ENCODE measurements around the gene TPSD1.
"Not testable (repeated sequence)": the region's sequence is repeated elsewhere in the genome, so short reads cannot be mapped to it uniquely, and the experiment has no call there.

TPSD1 gene

DNA sequence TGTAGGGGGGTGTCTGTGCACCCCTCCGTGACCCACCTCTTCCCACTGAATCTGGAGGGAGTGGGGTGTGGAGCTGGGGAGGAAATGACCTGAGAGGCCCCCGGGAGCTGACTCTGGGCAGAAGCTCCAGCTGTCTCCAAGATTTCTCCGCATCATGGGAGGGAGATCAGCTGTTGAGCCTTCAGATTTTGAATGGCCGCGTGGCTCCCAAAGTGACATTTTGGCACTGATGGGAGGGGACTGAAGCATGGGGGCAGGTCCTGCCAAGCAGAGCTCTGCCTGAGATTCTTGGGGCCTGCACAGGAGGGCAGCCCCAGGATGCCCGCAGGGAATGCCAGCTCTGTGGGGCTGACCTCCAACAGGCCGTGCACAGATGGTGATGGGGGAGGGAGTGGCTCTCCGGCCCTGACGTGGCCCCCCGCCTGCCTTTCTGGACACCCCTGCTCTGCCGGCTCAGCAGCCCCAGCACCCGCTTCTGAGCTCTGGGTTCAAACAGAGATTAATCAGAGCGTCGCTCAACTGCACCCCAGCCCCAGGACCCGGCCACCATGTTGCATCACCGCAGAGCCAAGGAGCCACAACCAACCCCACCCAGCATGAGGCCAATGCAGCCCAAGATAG lies 28.2 kb downstream of the TPSD1 start:
- DNase-seq: no peak

GRCh38 chr16:1285669-1286512 lies 30.0 kb downstream of the TPSD1 start:
- DNase-seq: no peak

DNA sequence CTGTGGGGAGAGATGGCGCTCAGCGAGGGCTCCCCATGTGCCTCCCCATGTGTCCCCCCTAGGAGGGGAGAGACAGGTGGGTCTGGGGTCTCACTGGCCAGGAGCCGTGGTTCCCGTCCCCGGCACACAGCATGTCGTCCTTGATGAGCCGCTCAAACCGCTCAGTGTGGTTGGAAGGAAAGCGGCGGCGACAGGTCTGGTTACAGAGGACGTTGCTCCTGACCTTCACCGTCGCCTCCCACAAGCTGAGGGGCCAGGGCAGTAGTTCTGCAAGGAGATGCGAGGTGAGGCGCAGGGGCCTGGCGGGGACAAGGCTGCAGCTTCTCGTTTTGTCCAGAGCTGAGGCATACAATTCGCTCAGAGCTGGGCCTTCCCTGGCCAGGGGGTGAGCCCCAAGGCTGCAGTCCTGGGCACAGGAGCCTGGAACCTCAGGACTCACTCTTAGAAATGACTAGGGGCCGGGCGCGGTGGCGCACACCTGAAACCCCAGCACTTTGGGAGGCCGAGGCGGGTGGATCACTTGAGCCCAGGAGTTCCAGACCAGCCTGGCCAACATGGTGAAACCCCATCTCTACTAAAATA lies 30.7 kb downstream of the TPSD1 start:
- no peak for DNase-seq

- no peak for DNase-seq
Measured at GRCh38 chr16:1287982-1288670, 32.3 kb downstream of the TPSD1 start.

DNA sequence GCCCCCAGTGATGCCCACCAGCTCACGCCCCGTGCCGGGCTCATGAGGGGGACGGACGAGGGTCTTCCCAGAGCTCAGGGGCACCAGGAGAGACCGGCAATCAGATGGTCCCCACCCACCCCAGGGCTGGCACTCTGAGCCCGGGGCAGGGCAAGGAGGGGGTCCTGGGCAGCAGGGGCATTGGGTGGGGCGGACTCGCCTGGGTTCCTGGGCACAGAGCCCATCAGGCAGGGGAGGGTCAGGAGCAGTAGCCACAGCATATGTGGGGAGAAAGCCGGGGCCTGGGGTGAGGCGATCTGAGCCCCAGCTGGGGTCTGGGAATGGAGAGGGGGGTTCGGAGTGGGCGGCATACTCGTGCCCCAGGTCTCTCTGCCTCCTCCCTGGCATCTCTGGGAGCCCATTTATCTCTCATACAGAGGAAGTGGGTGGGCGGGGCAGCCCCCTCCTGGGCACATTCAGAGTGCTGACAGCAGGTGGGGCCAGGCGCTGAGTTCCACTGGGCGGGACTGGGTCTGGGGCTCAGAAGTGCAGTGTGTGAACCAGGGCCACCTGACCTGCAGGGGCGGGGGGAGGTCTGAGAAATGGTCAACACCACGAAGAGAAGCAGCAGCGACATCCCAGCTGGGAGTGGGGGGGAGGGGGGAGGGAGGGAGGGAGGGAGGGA lies 33.1 kb downstream of the TPSD1 start:
- peak; percentile 68 for DNase-seq

DNA sequence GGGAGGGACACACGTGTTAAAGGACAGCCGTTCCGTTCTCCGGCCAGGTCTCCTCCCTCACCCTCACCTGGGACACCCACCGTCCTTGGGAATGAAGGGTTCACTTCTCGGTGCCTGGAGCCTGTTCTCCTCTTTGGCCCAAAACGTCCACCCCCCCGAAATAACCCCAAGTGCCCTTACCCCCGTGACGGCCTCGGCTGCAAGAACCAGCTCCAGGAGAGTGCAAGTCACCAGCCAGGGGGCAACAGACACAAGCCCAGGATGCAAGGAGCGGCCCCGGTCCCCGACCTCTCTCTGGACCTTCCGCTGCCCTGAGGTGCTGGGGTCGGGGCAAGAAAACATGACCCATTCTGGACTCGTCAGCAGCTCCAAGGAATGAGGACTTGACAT lies 33.6 kb downstream of the TPSD1 start:
- DNase-seq: no peak

- no peak for DNase-seq
Measured at GRCh38 chr16:1290063-1290501, 34.2 kb downstream of the TPSD1 start.

- no peak for DNase-seq
Measured at GRCh38 chr16:1290860-1291575, 35.1 kb downstream of the TPSD1 start.

DNA sequence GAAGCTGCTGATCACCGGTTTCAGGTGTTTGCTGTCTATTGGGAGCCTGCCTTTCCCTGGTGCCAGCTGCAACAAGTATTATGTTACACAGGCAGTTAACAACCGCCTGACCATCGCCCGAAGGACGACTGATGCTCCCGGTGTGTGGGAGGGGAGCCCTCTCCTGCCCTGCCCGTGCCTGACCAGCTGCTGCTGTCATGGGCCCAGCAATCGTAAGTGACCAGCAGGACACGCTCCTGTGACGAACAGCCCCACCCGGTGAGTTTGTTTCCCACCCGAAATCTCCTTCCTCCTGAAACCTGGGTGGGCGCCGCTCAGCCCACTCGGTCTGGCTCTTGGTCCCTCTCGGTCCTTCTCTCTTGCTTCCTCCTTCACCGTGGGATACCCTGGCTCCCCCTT lies 35.7 kb downstream of the TPSD1 start:
- DNase-seq: peak; percentile 69

- DNase-seq: not testable (repeated sequence)
Measured at GRCh38 chr16:1292208-1292607, 36.3 kb downstream of the TPSD1 start.

GRCh38 chr16:1292808-1293207 lies 36.9 kb downstream of the TPSD1 start:
- not testable (repeated sequence) for DNase-seq

GRCh38 chr16:1293921-1294656 lies 38.2 kb downstream of the TPSD1 start:
- DNase-seq: no peak

DNA sequence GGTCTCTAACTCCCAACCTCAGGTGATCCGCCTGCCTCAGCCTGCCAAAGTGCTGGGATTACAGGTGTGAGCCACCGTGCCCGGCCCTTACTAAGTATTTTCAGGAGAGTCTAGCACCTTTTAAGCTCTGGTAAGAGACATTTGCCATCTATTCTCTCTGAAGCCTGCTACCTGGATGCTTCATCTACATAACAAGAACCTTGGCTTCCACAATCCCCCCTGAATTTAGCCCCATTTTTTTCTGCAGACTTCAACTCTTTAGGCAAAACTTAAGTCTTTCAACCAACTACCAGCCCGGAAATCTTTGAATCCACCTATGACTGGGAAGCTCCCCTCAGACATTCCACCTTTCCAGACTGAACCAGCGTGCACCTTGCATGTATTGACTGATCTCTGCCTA lies 39.6 kb downstream of the TPSD1 start:
- DNase-seq: no peak

- not testable (repeated sequence) for DNase-seq
Measured at GRCh38 chr16:1296688-1297017, 40.8 kb downstream of the TPSD1 start.

GRCh38 chr16:1297018-1297696 lies 41.3 kb downstream of the TPSD1 start:
- no peak for DNase-seq

GRCh38 chr16:1298406-1298805 lies 42.5 kb downstream of the TPSD1 start:
- no peak for DNase-seq

DNA sequence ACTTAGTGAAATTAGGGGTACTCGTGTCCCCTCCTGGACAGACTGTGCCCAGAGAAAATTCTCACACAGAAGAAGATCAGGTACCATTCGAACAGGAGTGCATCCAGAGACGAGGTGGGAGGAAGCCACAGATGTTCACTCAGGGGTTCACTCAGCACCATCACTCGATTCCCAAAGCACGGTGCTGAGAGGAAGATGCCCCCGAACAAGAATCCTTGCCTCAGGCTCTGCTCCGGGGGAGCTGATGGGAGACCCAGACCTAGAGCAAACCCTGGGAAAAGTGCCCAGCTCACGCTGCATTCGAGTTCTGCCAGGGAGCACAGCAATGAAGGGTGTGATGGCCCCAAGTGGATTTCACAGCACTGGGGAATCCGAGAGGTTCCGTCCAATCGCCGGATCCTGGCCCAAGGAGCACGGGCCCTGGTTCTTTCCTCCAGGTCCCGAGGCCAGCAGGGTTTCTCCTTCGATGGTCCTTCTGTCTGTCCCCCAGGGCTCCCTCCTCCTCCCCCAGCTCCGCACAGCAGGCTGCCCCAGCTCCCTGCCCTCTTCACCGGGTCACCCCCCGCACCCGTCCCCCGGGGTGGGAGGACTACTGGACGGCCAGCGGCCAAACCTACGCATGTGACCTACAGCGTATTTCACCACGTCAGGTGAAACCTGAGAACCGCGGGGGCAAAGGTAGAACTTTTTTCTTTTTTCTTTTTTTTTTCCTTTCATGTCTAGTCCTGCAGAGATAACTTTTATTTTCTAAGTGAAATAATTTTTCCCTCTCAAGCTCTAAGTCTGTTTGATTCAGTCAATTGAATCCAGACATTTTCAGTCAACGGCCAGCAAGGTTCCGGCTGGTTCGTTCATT lies 43.4 kb downstream of the TPSD1 start:
- no peak for DNase-seq

DNA sequence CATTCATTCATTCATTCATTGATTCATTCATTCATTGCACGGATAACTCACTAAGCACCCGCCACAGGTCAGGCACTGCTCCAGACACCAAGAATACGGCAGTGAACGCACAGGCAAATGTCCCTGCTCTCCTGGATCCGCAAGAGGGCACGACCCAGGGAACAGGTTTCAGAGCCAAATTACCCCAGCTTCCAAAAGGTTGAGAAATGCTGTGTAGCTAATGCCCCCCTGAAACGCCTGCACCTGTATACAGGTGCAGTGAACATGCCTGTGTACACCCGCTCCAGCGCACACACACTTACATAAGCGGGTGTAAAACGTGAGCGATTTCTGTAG lies 44.0 kb downstream of the TPSD1 start:
- DNase-seq: no peak

DNA sequence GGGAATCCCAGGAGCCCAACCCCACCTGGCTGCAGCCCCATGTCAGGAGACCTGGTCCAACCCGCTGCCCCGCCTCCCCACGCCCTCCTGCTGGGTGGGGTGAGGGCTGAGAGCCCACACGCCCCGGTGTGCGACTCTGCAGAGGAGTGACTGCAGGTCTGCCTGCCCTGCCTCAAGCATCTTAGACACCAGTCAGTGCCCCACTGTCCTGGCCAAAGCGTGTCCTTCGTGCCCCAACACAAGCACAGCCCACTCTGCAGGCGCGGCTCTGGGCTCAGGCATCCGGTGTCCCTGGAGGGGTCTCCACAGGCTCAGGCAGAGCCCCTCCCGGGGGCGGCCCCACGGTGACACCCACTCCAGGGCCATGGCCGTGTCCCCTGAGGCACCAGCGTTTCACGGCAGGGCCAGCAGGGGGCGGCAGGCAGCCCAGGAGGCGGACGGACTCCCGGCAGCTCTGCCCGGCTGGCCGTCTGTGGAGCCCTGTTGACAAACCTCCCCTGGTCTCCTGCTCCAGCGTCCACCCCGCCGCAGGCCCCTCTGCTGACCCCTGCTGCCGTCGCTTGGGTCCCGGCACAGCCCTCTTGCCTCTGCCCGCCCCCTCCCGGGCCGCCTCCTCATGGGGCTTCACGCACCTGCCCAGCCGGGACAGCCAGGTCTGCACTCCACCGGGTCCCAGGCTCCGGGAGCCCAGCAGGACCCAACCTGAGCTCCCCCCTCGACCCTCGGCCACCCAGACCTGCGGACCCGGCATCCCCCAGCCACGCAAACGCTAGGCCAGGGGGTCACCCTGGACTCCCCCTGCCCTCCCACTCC lies 45.0 kb downstream of the TPSD1 start:
- DNase-seq: no peak

Measured in COR-L47 (cell line).